ENCODE measurements around the gene ADARB1.

DNA sequence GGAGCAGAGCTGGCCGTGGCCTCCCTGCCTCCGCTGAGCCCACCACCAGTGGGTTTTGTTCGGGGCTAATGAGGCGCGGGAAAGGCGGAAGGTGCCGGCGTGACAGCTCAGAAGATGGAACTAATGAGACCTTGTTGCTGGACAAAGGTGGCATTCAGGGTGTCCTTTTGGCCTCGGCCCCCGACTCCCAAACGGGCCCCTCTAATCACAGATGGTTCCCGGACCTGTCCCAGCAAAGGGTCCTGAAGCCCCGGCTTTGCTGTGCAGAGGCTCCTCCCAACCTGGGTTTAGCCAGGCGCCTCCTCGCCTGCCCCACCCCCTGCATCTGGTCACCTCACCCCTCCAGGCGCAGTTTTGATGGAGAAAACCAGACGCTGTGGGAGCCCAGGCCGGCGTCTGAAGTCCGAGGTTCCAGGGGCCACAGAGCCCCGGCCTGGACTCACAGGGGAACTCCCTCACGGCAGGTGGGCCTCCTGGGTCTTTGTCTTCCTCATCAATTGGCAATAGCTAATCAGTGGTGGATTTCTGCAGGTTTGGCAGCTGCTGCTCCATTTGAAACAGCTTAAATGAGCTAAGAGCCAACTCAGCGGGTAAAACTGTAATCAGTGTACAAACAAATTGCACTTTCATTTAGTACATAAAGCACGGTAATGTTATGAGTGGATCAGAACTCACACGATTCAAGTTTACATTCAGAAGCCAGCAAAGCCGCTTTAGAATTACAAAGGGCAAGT lies 44.3 kb upstream of the ADARB1 start:
- TF ChIP-seq CTCF (IDR thresholded peaks at IDR 0.05), result no peak
- no peak for TF ChIP-seq POLR2AphosphoS5 (IDR thresholded peaks at IDR 0.05)

Data from transverse colon (tissue), 4 donors.